Effector CD8-positive, alpha-beta T cell (primary cell): ENCODE data around the gene SIK1.
"Not testable (repeated sequence)": the region's sequence is repeated elsewhere in the genome, so short reads cannot be mapped to it uniquely, and the experiment has no call there.

Experiments
- DNase-seq: peaks from one replicate; lab custom pipeline; 2025; lab: John Stamatoyannopoulos, UW

The SIK1 gene

DNA sequence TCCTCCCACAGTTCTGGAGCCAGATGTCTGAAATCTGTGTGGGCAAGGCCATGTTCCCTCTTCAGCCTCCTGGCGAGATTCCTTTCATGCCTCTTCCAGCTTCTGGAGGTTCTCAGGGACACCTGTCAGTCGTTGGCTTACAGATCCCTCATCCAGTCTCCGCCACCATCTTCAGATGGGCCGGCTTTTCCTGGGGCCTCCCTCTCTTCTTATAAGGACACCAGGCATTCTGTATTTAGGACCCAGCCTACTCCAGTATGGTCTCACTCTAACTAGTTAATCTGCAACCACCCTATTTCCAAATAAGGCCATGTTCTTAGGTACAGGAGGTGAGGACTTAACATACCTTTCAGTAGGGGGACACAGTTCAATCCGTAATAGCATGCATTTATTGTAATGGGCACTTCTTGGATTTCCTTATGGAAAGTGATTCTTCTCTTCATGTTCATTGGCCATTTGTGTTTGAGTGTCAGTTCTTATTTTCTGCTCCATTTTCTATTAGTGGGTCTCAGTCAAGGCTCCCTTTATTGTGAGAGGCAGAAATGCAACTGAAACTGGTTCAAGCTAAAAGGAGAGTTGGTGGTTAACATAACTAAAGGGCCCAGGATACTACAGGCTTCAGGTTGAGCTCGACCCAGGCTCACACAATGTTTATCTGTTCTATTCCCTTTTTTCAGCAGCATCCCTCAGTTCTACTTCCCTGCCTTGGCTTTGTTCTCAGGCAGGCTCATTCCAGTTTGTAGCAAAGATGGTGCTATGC is 12.6 kb upstream of the SIK1 start:
- not testable (repeated sequence) for DNase-seq

- not testable (repeated sequence) for DNase-seq
Observed at GRCh38 chr21:43436272-43436671, 9.3 kb upstream of the SIK1 start.

- DNase-seq, result not testable (repeated sequence)
Observed at GRCh38 chr21:43433340-43434136, 6.6 kb upstream of the SIK1 start.

GRCh38 chr21:43430830-43431416 is 4.0 kb upstream of the SIK1 start:
- not testable (repeated sequence) for DNase-seq

DNA sequence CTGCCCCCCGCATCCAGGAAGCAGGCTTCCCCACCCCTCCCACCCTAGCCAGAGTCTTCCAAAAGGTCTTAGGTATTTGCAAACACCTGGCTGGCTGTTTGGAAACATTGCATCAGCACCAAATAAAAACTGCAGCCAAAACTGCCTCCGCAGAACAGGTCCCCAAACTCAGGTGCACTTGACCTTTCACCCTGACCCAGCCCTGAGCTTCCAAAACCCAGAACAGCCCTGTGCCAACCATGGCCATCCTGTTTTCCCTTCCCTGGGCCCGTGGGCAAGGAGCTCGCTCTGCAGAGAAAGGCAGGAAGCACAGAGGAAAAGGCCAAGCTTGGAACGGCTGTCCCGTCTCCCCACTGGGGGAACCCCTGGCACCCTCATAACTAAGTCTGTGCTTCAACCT is 2.0 kb upstream of the SIK1 start:
- DNase-seq, result not testable (repeated sequence)

- not testable (repeated sequence) for DNase-seq
Observed at GRCh38 chr21:43427242-43427559, 270 bp upstream of the SIK1 start.

- DNase-seq, result not testable (repeated sequence)
Observed at GRCh38 chr21:43426004-43426403, 927 bp downstream of the SIK1 start.

DNA sequence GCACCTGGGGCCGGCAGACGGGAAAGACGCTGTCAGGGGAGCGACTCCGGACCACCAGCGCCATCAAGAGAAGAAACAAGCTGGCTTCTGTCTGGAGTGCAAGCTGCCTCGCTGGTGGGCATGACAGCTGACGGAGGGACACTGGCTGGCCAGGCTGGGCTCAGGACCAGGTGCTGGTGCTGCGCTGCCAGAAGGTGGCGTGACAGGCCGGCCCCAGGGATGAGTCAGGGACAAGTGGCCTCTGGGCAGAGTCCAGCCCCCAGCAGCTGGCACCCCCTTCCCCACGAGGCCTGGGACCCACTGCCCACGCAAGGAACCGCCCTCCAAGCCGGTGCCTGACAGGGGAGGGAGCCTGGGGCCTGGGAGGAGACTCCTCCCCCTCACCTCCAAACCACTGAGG is 7.5 kb downstream of the SIK1 start:
- not testable (repeated sequence) for DNase-seq

DNA sequence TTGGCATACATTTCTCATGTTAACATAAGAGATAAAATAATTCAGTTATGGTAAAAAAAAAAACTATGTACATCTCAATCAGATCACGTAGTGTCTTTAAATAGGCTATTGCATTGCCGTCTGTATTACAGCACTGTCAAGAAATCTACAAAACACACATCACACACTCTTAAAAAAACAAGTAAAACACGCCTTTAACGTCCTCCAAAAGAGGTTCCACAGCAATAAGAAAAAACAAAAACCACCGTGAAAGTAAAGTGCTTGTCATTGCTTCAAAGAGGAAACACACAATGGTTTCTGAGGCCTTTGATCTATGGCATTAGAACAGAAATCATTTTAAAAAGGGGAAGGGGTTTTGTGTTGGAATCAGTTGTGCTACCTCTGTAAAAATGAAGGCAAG is 12.4 kb downstream of the SIK1 start:
- DNase-seq, result not testable (repeated sequence)

- not testable (repeated sequence) for DNase-seq
Observed at GRCh38 chr21:43412020-43412788, 14.7 kb downstream of the SIK1 start.

GRCh38 chr21:43410456-43411068 is 16.4 kb downstream of the SIK1 start:
- DNase-seq, result not testable (repeated sequence)

DNA sequence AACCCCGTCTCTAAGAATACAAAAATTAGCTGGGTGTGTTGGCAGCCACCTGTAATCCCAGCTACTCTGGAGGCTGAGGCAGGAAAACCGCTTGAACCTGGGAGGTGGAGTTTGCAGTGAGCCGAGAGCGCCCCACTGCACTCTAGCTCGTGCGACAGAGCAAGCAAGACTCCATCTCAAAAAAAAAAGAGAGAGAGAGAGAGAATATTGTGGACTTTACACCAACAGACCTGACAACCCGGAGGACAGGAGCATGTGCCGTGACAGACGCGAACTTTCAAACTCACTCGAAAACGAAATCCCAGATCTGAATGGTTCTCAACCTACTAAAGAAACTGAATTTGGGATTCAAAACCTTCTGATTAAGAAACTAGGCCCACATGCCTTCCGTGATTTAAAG is 19.8 kb downstream of the SIK1 start:
- DNase-seq, result not testable (repeated sequence)

- not testable (repeated sequence) for DNase-seq
Observed at GRCh38 chr21:43404450-43404849, 22.5 kb downstream of the SIK1 start.

GRCh38 chr21:43403651-43404430 is 23.1 kb downstream of the SIK1 start:
- not testable (repeated sequence) for DNase-seq

DNA sequence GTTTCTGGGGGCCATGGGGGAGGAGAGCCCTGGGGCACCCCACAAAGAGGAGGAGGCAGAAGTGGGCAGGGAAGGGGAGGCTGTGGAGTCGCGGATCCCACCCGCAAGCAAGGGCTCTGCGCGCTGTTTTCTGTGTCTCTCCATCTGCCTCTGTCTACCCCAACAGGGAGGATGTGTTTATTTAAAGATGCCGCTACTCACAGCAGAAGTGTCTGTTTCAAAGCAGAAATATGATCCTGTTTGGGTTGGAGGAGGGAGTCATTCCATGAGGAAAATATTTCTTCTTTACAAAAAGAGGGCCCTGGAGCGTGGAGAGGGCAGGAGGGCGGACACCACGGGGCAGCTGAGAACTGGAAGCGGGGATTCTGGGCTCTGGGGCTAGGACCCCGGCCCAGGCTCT is 25.8 kb downstream of the SIK1 start:
- not testable (repeated sequence) for DNase-seq

DNA sequence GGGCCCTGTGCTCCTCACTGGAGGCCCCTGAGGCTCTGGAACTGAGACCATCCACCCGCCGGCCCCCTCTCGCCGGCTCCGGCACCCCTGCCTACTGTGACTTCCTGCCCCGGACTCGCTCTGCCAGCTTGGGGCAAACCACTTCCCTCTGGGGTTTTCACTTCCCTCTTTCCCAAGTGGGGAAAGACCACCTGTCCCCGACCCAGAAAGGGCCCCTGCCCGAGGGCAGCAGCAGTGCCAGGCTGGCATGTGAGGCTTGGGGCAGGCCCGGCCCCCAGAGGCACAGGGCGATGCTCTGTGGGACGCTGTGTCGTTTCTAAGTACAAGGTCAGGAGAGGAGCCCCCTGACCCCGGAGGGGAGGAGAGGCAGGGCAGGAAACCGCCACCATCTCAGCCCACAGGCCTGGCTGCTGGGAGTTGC is 27.3 kb downstream of the SIK1 start:
- DNase-seq, result not testable (repeated sequence)

- DNase-seq, result not testable (repeated sequence)
Observed at GRCh38 chr21:43399136-43399535, 27.8 kb downstream of the SIK1 start.

- DNase-seq, result not testable (repeated sequence)
Observed at GRCh38 chr21:43398533-43398932, 28.4 kb downstream of the SIK1 start.

DNA sequence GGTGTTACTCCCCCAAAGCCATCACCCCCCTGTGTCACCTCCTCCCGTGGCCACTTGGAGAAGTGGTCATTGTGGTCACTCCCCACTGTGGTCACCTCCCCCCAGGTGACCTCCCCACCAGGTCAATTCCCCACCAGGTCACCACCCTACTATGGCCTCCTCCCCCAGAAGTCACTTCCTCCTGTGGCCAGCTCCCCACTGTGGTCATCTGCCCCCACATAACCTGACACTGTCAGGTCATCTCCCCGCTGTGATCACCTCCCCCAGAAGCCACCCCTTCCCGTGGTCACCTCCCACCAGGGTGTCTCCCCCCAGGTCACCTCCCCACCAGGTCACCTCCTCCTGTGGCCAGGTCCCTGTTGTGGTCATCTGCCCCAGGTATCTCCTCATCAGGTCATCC is 28.9 kb downstream of the SIK1 start:
- not testable (repeated sequence) for DNase-seq

GRCh38 chr21:43397439-43397808 is 29.5 kb downstream of the SIK1 start:
- not testable (repeated sequence) for DNase-seq
